Osteoblast (primary cell): Measurements from ENCODE around the gene MYO10. TPM values are rescaled to one million over a fixed set of nuclear protein-coding genes. Genes with fewer than 3 reads are reported as not detected.
"Not testable (repeated sequence)": the region's sequence is repeated elsewhere in the genome, so short reads cannot be mapped to it uniquely, and the experiment has no call there.

Source experiments
- DNase-seq: peaks from one replicate; pipeline ENCODE4 v3.0.0; 2011; ENCODE audit warnings: low spot score, mixed read lengths; ENCODE audit not compliant: insufficient read length; ENCODE audit errors: missing footprints
- H2AFZ ChIP-seq: 2 replicates; pipeline ENCODE4 v1.6.0; 2011; ENCODE audit warnings: mild to moderate bottlenecking, low read length
- H3K27ac ChIP-seq: 2 replicates; pipeline ENCODE4 v1.5.1; 2011; ENCODE audit warnings: mild to moderate bottlenecking, low read depth, low read length, moderate library complexity
- H3K27me3 ChIP-seq: 2 replicates; pipeline ENCODE4 v1.6.0; 2012; ENCODE audit warnings: mild to moderate bottlenecking, control low read depth, inconsistent platforms, low read length, moderate library complexity; ENCODE audit not compliant: insufficient read depth
- H3K36me3 ChIP-seq: 2 replicates; pipeline ENCODE4 v1.5.1; 2011; ENCODE audit warnings: mild to moderate bottlenecking, low read length, control low read depth, moderate library complexity; ENCODE audit not compliant: insufficient read depth
- H3K4me1 ChIP-seq: 2 replicates; pipeline ENCODE4 v1.5.1; 2011; ENCODE audit warnings: mild to moderate bottlenecking, low read length, control low read depth, moderate library complexity; ENCODE audit not compliant: insufficient read depth
- H3K4me2 ChIP-seq: 2 replicates; pipeline ENCODE4 v1.6.0; 2011; ENCODE audit warnings: mild to moderate bottlenecking, low read length; ENCODE audit not compliant: insufficient read depth
- H3K4me3 ChIP-seq: fragments of 200-600 bp; sonication (generic); 3 replicates; pipeline ENCODE4 v1.5.1; 2012; ENCODE audit warnings: mild to moderate bottlenecking, low read length, inconsistent platforms; ENCODE audit not compliant: insufficient read depth
- H3K79me2 ChIP-seq: 2 replicates; pipeline ENCODE4 v1.6.0; 2012; ENCODE audit warnings: mild to moderate bottlenecking, low read length, control low read depth, inconsistent platforms; ENCODE audit not compliant: insufficient read depth
- H3K9me3 ChIP-seq: 2 replicates; pipeline ENCODE4 v1.5.1; 2011; ENCODE audit warnings: low read depth, low read length, control low read depth
- H4K20me1 ChIP-seq: 2 replicates; pipeline ENCODE4 v1.6.0; 2012; ENCODE audit warnings: mild to moderate bottlenecking, low read length, control low read depth; ENCODE audit not compliant: insufficient read depth
- CTCF ChIP-seq: IDR thresholded peaks from 2 replicates; pipeline ENCODE4 v1.5.1; 2011; ENCODE audit warnings: mild to moderate bottlenecking, low read depth, low read length, moderate library complexity; ENCODE audit errors: extremely low read depth
- total RNA-seq: library from RNA; depleted of rRNA; stranded (reverse); fragments of >200 nt; gene quantifications from 2 replicates; pipeline ENCODE4 v1.2.3, GENCODE V29; 2012

Gene MYO10
- total RNA-seq, result 40.9 and 43.6 TPM in 2 replicates

DNA sequence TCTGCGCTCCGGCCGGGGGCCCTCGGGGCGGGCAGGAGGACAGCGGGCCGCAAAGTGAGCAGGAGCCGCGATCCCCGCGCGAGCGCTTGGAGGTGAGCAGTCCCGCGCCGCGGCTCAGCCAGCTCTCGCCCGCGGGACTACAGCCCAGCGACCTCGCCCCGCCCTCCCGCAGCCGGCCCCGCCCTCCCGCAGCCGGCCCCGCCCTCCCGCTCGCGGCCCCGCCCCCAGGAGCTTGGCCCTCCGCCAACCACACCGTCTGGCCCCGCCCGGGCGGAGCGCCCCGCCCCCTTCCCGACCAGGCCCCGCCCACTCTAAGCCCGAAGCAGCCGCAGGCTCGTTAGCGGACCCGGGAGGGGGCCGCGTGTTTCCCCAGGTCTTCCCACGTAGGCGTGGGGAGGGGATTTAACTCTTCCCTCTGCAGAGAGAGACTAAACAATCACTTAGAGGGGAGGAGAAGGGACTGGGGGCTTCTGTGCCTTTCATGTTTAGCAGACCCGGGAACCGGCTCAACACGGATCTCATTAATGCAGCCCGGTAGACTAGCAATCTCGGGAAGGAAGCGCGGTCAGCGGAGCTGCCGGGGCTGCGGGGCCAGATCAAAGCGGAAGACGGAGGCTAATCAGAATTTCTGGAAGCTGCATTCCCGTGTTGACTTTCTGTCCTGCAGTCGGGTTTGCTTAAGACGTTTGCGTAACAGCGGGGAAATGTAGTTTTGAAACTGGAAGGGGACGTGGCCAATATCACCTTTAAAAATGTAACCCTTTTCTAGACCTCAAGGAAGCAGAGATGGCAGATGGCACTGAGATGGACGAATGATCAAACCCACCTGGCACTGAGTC, at the start of gene MYO10:
Gene MYO10, minus strand, starts transcription at position 139 of the 839 bp plus-strand sequence. CDS start 480 bp downstream, outside the sequence.
- peaks cover 14% of the 10 kb centered on the region for H4K20me1 ChIP-seq
- peaks cover 27% of the 10 kb centered on the region for H3K4me1 ChIP-seq
- H3K27ac ChIP-seq, result peak within 1 kb of the TSS; percentile 73
- H3K27me3 ChIP-seq, result peaks cover 18% of the 10 kb centered on the region
- H3K79me2 ChIP-seq, result peaks cover 46% of the 10 kb centered on the region
- H3K4me2 ChIP-seq, result peak within 1 kb of the TSS; percentile 92
- TF ChIP-seq CTCF, result no peak
- peak; percentile 98 for DNase-seq
- H2AFZ ChIP-seq, result peak within 1 kb of the TSS; percentile 98
- H3K9me3 ChIP-seq, result no peaks in the 10 kb centered on the region
- H3K36me3 ChIP-seq, result no peaks in the 10 kb centered on the region
- H3K4me3 ChIP-seq, result peak within 1 kb of the TSS; percentile 92

GRCh38 chr5:16985304-16985703, 49.2 kb upstream of the MYO10 start:
- H3K27me3 ChIP-seq, H3K79me2 ChIP-seq, H3K4me3 ChIP-seq, H3K9me3 ChIP-seq, H3K27ac ChIP-seq, DNase-seq, H3K4me1 ChIP-seq, H3K36me3 ChIP-seq, H2AFZ ChIP-seq, H3K4me2 ChIP-seq, H4K20me1 ChIP-seq: not testable (repeated sequence)

- H4K20me1 ChIP-seq, result no peaks in the 10 kb centered on the region
- DNase-seq, result no peak
- no peak overlapping the region for H2AFZ ChIP-seq
- no peaks in the 10 kb centered on the region for H3K36me3 ChIP-seq
- H3K4me1 ChIP-seq, result peaks cover 4% of the 10 kb centered on the region
- H3K4me3 ChIP-seq, result no peak overlapping the region
- H3K9me3 ChIP-seq, result no peaks in the 10 kb centered on the region
- no peak overlapping the region for H3K27ac ChIP-seq
- no peaks in the 10 kb centered on the region for H3K79me2 ChIP-seq
- no peak overlapping the region for H3K4me2 ChIP-seq
- H3K27me3 ChIP-seq, result no peaks in the 10 kb centered on the region
- no peak for TF ChIP-seq CTCF
Observed at GRCh38 chr5:16983972-16984371, 47.9 kb upstream of the MYO10 start.

GRCh38 chr5:16983022-16983639, 47.0 kb upstream of the MYO10 start:
- peaks cover 4% of the 10 kb centered on the region for H3K4me1 ChIP-seq
- H3K27ac ChIP-seq, result no peak overlapping the region
- no peaks in the 10 kb centered on the region for H3K36me3 ChIP-seq
- no peak for TF ChIP-seq CTCF
- H3K4me3 ChIP-seq, result peak overlapping the region; percentile 9
- DNase-seq, result no peak
- H4K20me1 ChIP-seq, result no peaks in the 10 kb centered on the region
- H2AFZ ChIP-seq, result peak overlapping the region; percentile 74
- H3K4me2 ChIP-seq, result peak overlapping the region; percentile 64
- no peaks in the 10 kb centered on the region for H3K9me3 ChIP-seq
- no peaks in the 10 kb centered on the region for H3K79me2 ChIP-seq
- no peaks in the 10 kb centered on the region for H3K27me3 ChIP-seq
